Adipocyte (in vitro differentiated cells): ENCODE results near the gene RNF220.

ENCODE experiments used
- DNase-seq: peaks from one replicate; pipeline ENCODE4 v3.0.0-alpha.2; 2015; ENCODE audit warnings: low read depth
- H3K27me3 ChIP-seq: replicated peaks from 2 replicates; pipeline ENCODE4 v1.7.0; 2013; ENCODE audit warnings: mild to moderate bottlenecking, low read length, moderate library complexity; ENCODE audit not compliant: control insufficient read depth, insufficient read depth
- H3K36me3 ChIP-seq: 2 replicates; pipeline ENCODE4 v1.7.0; 2013; ENCODE audit warnings: low read length, mild to moderate bottlenecking, moderate library complexity; ENCODE audit not compliant: control insufficient read depth, insufficient read depth, severe bottlenecking
- H3K4me1 ChIP-seq: 2 replicates; pipeline ENCODE4 v1.7.0; 2013; ENCODE audit warnings: mild to moderate bottlenecking, low read length, moderate library complexity; ENCODE audit not compliant: control insufficient read depth, insufficient read depth
- H3K4me3 ChIP-seq: 2 replicates; pipeline ENCODE4 v1.7.0; 2013; ENCODE audit warnings: mild to moderate bottlenecking, low read length, moderate library complexity
- H3K9ac ChIP-seq: 2 replicates; pipeline ENCODE4 v1.7.0; 2013; ENCODE audit warnings: mild to moderate bottlenecking, low read length, moderate library complexity
- H3K9me3 ChIP-seq: 2 replicates; pipeline ENCODE4 v1.7.0; 2013; ENCODE audit warnings: mild to moderate bottlenecking, low read length, moderate library complexity; ENCODE audit not compliant: control insufficient read depth

The RNF220 gene

DNA sequence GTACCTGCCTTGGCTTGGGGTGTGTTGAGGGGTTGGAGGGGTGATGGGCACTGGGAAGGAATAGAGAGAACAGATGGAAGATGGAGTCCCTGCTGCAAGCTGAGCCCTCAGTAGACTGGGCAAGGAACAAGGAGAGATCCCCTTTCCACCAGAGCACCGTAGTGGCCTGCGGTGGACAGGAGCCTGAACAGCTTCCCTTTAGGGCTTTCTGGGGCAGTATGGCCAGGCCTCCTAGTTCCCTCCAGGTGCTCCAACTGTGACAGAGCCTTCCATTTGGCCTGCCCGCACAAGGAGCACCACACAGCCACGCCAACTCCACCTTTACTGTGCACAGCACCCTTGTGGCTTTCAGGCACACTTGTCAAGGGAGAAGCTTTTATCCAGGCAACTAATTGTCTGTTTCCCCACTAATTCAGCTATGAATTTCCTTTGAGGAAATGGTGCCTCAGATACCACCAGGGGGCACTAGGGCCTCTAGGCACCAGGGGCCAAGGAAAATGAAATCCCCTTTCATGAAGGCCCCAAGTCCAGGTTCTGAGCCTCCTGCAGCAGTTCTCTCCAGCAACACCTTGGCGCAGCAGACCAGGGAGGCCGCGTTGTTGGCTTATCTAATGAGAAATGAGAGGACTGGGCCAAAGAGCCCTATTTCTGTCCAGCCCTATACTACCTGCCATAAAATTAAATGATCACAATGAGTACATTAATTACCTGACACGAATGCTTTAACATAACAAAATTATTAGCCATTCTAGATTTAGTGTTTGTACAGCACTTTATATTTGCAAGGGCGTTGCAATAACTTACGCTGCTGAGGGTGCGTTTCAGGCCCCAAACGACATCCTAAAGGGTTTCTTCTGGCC lies 26.9 kb upstream of the RNF220 start:
- H3K36me3 ChIP-seq = no peaks in the 10 kb centered on the region
- no peak overlapping the region for H3K9ac ChIP-seq
- H3K4me3 ChIP-seq = no peak overlapping the region
- DNase-seq = peak; percentile 83
- no peaks in the 10 kb centered on the region for H3K4me1 ChIP-seq
- peaks cover 19% of the 10 kb centered on the region for H3K27me3 ChIP-seq
- H3K9me3 ChIP-seq = no peaks in the 10 kb centered on the region

DNA sequence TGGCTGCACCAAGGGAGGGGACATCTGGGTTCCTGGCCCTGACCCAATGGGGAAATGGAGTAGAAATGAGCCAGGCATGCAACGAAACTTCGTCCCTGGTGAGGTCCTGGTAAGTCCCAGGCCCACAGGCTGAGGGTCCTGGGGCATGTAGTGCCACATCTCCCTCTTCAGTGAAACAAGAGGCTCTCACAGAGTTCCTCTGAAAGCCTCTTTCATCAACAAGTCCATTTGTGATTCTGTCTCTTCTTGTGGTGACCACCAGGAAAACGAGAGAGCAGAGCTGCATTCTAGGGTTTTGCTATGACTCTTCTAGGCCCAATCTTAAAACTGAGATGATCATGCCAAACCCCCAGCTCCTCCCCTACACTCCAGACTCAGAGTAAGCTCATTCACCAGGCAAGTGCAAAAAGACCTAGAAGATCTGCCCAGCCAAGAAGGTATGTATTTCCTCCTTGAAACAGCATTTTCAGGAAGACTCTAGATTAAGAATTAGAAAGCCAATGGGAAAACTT lies 24.3 kb upstream of the RNF220 start:
- H3K9ac ChIP-seq = no peak overlapping the region
- H3K36me3 ChIP-seq = no peaks in the 10 kb centered on the region
- H3K27me3 ChIP-seq = peaks cover 26% of the 10 kb centered on the region
- H3K4me1 ChIP-seq = no peaks in the 10 kb centered on the region
- DNase-seq = no peak
- no peak overlapping the region for H3K4me3 ChIP-seq
- no peaks in the 10 kb centered on the region for H3K9me3 ChIP-seq

DNA sequence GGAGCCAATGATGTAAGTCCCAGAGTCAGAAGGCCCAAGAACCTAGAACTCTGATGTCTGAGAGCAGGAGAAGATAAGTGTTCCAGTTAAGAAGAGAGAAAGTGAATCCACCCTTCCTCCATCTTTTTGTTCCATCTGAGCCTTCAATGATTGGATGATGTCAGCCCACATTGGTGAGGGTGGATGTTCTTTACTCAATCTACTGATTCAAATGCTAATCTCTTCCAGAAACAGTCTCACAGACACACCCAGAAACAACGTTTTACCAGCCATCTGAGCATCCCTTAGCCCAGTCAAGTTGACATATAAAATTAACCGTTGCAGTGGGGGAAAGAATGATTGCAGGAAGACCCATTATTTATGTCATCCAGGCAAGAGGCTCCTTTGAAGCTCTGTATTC lies 16.5 kb upstream of the RNF220 start:
- no peak overlapping the region for H3K9ac ChIP-seq

DNA sequence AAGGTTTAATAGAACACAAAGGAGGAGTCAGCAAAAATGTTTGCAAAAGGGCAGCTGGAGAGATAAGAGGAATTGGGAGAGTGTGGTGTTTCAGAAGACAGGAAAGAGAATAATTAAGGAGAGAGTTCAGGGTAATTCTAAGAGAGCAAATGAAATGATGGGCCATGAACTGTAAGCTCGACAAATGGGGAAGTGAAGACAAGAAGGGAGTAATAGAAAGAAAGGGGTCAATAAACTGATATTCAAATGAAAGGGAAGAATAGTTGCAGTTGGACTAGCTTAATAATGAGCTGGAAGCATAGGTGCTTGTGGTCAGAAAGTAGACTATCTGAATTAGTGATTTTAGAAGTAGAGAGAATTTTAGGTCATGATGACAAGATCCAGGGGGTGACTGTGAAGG lies 15.6 kb upstream of the RNF220 start:
- no peak overlapping the region for H3K4me3 ChIP-seq
- no peaks in the 10 kb centered on the region for H3K36me3 ChIP-seq
- peaks cover 18% of the 10 kb centered on the region for H3K27me3 ChIP-seq
- no peaks in the 10 kb centered on the region for H3K9me3 ChIP-seq
- H3K4me1 ChIP-seq = no peaks in the 10 kb centered on the region
- no peak overlapping the region for H3K9ac ChIP-seq
- no peak for DNase-seq

More for the DNA sequence above, 16.5 kb upstream of the RNF220 start:
- Histone ChIP-seq H3K4me3 (no peak overlapping the region), H3K4me1 (no peaks in the 10 kb centered on the region), H3K9me3 (no peaks in the 10 kb centered on the region), H3K36me3 (no peaks in the 10 kb centered on the region), H3K27me3 (peaks cover 18% of the 10 kb centered on the region)
- DNase-seq = no peak

DNA sequence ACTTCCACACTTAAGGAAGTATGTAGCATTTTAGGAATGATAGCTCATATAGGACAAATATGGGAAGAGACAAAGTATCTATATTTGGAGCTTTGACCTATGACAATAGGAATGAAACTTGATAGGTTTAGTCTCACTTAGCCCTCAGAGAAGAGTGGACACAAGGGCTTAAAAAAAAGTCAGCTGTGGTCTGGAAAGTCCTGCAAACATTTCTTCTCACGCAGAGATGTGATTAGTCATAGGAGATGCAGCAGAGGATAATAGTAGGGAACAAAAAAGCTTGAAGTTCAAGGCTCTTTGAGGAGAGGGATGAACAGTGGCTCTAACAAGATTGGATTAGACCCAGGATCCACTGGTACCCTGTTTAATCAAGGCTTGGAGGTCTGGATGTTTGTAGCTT lies 14.8 kb upstream of the RNF220 start:
- H3K9ac ChIP-seq = no peak overlapping the region
- H3K4me3 ChIP-seq = no peak overlapping the region
- no peaks in the 10 kb centered on the region for H3K9me3 ChIP-seq
- DNase-seq = peak; percentile 89
- no peaks in the 10 kb centered on the region for H3K36me3 ChIP-seq
- no peaks in the 10 kb centered on the region for H3K4me1 ChIP-seq
- peaks cover 22% of the 10 kb centered on the region for H3K27me3 ChIP-seq

DNA sequence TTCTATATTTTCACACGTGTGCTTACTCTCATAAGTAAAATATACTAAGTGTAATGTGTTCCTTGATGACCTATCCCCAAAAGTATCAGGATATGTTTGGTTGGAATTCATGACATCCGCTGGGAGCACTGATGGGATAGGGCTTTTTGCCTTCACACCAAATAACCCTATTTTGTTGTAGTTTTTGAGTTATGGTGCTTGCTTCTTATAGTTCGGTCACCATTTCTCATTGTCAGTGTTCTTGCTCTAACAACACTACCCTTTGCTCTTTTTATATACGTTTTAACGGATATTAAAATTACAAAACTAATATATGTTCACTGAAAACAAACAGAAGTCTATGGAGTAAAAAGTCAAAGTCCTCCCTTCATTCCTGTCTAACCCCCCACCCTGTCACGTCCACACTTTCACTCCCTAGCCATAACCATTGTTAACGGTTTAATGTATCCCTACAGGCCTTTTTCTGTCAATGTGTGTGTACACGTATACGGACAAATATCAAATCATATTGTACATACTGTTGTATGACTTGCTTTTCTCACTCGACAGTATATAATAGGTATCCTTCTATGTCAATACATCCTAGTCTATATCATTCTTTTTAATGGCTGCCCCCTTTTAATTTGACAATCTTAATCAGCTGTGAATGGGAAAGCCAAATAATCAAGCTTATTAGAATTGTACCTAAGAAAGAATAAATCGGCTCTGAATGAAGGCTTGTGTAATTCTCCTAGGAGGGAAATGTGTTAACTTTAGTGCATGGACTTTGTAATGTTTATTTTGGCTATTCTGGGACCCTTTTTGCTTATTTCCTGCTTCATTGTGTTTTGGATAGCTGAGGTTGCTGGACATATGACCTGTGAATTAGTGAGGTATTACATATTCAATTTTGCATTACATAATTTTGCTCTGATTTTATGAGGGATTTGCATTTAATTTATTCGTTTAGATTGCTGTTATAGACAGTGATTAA lies 3.5 kb upstream of the RNF220 start:
- H3K9me3 ChIP-seq = peaks cover 8% of the 10 kb centered on the region
- peaks cover 75% of the 10 kb centered on the region for H3K27me3 ChIP-seq
- H3K4me1 ChIP-seq = peaks cover 3% of the 10 kb centered on the region
- H3K9ac ChIP-seq = no peak overlapping the region
- no peak for DNase-seq
- no peaks in the 10 kb centered on the region for H3K36me3 ChIP-seq
- H3K4me3 ChIP-seq = no peak overlapping the region

DNA sequence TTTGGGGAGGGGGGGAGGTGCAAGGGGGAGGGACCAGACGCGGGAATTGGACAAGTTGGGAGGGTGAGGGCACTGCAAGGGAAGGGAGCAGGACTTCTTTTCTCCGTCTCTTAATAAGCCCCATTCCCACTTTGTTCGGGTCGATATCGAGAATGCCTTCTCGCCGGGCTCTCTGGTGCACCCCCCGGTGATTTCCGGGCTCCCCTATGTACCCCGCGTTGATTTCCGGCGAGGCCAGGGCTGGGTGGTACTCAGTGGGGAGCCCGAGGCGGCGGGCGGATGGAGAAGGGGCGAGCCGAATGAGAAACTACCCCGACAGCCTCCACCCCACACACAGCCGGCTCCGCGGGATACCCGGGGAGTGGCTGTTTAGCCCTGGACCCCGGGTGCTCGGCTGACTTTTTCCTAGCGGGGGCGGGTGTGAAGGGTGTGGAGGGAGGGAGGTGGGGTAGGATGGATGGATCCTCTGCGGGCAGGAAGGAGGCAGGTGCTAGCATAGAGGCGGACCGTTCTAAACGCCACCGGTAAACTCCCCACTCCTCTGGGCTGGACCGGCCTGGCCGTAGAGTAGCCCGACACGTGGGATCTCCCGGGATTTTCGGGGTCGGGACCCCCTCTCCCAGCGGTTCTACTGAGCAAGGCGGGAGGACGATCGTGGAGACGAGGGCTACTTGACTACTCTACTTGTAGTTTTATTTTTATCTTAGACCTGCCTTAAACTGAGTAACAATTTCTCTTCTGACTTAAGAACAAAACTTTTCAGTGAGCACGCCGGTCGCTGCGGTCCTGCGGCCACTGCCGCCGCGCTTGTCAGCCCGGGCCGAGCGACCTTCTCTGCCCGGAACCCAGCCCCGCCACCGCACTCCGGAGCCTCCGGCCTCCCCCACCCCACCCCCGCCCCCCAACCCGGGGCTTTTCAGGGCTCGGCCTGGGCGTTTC lies 1.0 kb downstream of the RNF220 start:
- peaks cover 6% of the 10 kb centered on the region for H3K4me1 ChIP-seq
- H3K4me3 ChIP-seq = peak overlapping the region; percentile 76
- H3K27me3 ChIP-seq = peaks cover 77% of the 10 kb centered on the region
- H3K36me3 ChIP-seq = no peaks in the 10 kb centered on the region
- peaks cover 8% of the 10 kb centered on the region for H3K9me3 ChIP-seq
- peak; percentile 50 for DNase-seq
- no peak overlapping the region for H3K9ac ChIP-seq

DNA sequence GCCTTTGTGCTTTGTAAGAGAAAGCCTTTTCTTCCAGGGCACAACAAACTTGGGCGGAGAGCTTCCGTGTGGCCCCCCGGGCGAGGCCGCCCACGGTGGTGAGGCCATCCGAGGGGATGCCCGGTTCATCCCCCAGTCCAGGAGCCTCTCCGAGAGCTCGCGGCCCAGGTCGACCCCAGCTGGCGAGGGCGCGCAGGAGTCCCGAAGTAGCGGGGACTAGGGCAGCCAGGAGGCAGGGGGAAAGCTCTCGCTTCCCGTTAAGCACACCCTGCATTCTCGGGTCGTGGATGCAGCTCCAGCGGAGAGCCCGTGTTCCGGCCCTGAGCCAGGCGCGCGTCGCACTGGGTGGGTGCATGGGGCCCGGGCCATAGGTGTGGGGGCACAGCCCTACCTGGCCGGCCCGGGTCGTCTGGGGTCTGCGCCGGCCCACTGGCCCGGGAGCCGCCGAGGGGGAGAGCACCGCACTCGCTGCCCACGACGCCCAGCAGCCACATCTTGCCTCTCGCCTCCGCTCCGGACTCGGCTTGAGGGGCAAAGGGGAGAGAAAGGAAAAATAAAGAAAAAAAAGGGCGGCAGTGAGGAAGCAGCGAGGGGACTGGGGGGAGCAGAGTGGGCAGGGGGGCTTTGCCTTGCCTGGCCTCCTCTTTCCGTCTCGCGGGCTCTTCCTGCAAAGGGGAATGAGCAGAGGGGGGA lies 1.8 kb downstream of the RNF220 start:
- Histone ChIP-seq H3K4me1 (peaks cover 9% of the 10 kb centered on the region), H3K36me3 (no peaks in the 10 kb centered on the region), H3K27me3 (peaks cover 77% of the 10 kb centered on the region), H3K4me3 (no peak overlapping the region), H3K9ac (no peak overlapping the region), H3K9me3 (peaks cover 8% of the 10 kb centered on the region)
- DNase-seq = peak; percentile 35

DNA sequence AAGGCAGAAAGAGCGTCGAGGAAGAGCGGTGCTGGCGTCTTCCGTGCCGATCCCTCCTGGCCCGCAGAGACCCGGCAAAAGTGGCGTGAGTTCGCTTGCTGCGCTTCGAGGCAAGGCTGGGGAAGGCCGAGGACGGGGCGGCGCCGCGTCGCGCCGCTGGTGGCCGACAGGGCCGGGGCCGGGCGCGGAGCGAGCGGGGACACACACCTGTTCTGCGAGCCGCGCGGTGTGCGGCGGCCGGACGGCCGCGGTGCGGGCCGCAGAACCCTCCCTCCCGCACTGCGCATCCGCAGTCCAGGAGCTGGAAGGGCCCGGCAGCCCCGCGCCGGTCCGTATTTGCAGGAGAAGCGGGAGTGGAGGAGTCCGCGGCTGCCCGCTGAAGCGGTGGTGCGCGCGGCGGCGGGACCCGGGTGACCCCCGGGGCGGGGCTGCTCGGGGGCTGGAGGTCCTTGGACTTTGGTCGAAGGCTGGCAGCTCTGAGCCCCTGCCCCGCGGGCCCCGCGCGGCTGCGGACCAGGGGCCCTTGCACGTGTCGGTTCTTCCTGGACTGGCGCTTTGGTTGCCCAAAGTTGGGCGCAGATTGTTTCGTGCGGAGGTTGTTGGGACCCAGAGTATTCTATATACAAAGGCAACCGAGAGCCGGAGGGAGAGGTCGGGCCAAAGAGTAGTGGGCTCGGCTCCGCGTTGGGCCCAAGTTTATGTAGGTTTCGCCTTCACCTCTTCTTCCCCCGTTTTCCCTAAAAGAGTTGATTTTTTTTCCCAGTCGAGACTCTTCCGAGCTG lies 2.6 kb downstream of the RNF220 start:
- Histone ChIP-seq H3K9me3 (peaks cover 8% of the 10 kb centered on the region), H3K4me1 (peaks cover 15% of the 10 kb centered on the region), H3K9ac (no peak overlapping the region), H3K36me3 (no peaks in the 10 kb centered on the region), H3K4me3 (no peak overlapping the region), H3K27me3 (peaks cover 77% of the 10 kb centered on the region)
- DNase-seq = peak; percentile 34
